Erythroblast (primary cell): ENCODE results near the gene B3GAT3.

Experiments used
- GATA1 ChIP-seq: IDR thresholded peaks from 2 replicates; pipeline ENCODE4 v1.6.1; 2011; ENCODE audit warnings: low read depth, mild to moderate bottlenecking, control low read depth, low read length, moderate library complexity
- POLR2A ChIP-seq: IDR thresholded peaks from 2 replicates; pipeline ENCODE4 v1.6.1; 2011; ENCODE audit warnings: mild to moderate bottlenecking, low read length

GRCh38 chr11:62645671-62645945, 23.8 kb upstream of the B3GAT3 start:
- TF ChIP-seq POLR2A = no peak
- no peak for TF ChIP-seq GATA1
